ENCODE results near the gene BAMBI. TPM values are rescaled to one million over a fixed set of nuclear protein-coding genes. Genes with fewer than 3 reads are reported as not detected.

The BAMBI gene
- total RNA-seq, 2 donors from 2014 or later: 0.85 to 12.7 TPM

DNA sequence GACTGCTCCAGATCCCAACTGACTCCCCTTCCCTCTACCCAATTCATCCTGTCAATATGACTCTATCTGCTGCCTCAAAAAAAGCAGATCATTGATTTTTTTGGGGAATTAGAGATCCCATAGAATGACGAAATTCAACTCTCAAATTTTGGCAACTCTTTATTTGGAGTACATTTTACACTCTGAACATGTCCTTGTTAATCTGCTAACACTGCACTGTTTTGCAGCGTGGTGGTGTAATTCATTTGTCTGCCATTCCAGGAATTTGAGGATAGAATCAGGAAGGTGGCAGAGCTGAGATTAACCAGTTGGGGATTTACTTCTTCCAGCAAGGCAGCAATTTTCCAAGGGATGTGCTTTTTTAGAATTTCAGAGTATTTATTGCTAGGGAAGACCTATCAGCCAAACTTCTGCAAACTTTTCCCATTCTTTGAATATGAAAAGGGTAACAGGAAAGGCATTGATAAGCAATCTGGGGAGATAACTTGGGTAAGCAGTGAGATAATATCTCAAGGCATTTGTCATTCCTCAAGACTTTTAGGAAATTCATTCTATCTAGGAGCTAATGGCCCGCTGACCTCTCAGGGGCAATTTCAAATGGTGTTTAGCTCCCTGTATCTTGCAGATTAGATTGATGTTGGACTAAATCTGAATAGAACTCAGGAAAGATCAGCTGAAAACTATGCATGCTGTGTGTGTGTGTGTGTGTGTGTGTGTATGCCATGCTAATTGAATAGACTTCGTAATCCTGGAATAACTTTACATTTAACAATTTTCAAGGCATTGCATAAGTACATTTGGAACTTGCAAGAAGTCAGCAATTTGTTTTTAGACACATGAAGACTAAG, 9.7 kb downstream of the BAMBI start:
- intact Hi-C loops (cut with DNase I, micrococcal nuclease): no loop called here
- DNase-seq (no peak), ATAC-seq (no peak)

GRCh38 chr10:28687683-28688001, 10.3 kb downstream of the BAMBI start:
- DNase-seq (no peak), ATAC-seq (no peak)
- intact Hi-C loops (cut with DNase I, micrococcal nuclease): no loop called here

- no peak for ATAC-seq
- intact Hi-C loops (cut with DNase I, micrococcal nuclease): no loop called here
- DNase-seq: no peak
Measured at GRCh38 chr10:28690545-28690944, 13.2 kb downstream of the BAMBI start.

- no peak for ATAC-seq
- intact Hi-C loops (cut with DNase I, micrococcal nuclease): no loop called here
- no peak for DNase-seq
Measured at GRCh38 chr10:28691187-28691694, 13.9 kb downstream of the BAMBI start.

DNA sequence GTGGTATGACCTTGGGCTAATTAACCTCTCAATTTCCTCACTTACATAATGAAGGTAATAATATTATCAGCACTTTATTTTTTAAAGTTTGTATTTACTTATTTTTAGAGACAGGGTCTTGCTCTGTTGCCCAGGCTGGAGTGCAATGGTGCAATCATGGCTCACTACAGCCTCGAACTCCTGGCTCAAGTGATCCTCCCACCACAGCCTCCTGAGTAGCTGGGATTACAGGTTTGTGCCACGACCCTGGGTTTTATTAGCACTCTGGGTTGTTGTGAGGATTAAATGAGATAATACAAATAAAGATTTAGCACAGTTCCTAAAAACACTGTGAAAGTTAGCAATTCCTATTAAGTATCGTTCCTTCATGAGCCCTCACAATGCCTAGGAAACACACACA, 14.7 kb downstream of the BAMBI start:
- no peak for ATAC-seq
- DNase-seq: no peak
- intact Hi-C loops (cut with DNase I, micrococcal nuclease): no loop called here

GRCh38 chr10:28694530-28694929, 17.2 kb downstream of the BAMBI start:
- intact Hi-C loops (cut with DNase I, micrococcal nuclease): no loop called here

GRCh38 chr10:28698075-28698474, 20.8 kb downstream of the BAMBI start:
- DNase-seq: no peak
- intact Hi-C loops (cut with DNase I, micrococcal nuclease): no loop called here
- ATAC-seq: no peak

More at GRCh38 chr10:28694530-28694929, 17.2 kb downstream of the BAMBI start:
- DNase-seq (no peak), ATAC-seq (no peak)

DNA sequence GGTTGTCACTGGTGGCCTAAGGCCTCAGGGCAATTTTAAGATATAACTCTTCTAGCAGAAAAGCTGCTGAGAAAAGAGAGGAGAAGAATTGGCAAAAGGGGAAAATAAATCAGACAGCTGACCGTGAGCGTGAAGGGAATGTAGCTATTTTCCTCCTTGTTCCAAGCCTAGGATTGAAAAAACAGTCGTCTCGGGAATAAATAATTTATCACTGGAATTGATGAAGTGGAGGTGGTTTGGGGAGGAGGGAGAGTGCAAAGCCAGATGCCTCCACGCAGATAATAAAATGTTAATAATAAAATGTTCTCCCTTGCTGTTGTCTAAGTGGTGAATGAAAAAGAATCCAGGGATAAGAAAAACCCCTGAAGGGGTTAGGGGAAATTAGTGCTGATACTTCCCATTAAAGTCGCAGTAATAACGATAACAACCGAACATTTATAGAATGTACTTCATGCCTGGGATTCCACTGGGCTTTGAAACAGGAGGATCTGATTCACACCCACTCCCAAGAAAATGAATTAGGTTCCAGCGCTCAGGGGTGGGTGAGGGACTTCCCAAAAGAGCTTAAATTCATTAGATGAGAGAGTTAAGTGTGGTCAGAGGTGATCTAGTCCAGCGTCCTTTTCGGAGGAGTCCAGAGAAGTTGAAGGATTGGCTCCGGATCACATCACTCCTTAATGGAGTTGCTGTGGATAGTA, 27.3 kb downstream of the BAMBI start:
- intact Hi-C loops (cut with DNase I, micrococcal nuclease): no loop called here
- no peak for ATAC-seq
- DNase-seq: no peak

- ATAC-seq (no peak), DNase-seq (no peak)
- intact Hi-C loops (cut with DNase I, micrococcal nuclease): no loop called here
Measured at GRCh38 chr10:28705472-28705871, 28.2 kb downstream of the BAMBI start.

- no peak for ATAC-seq
- no peak for DNase-seq
- intact Hi-C loops (cut with DNase I, micrococcal nuclease): no loop called here
Measured at GRCh38 chr10:28709001-28709710, 31.8 kb downstream of the BAMBI start.

GRCh38 chr10:28710202-28710886, 33.0 kb downstream of the BAMBI start:
- intact Hi-C loops (cut with DNase I, micrococcal nuclease): no loop called here
- ATAC-seq (no peak), DNase-seq (no peak)

GRCh38 chr10:28711041-28711440, 33.7 kb downstream of the BAMBI start:
- intact Hi-C loops (cut with DNase I, micrococcal nuclease): no loop called here
- ATAC-seq (no peak), DNase-seq (no peak)

GRCh38 chr10:28711776-28712175, 34.5 kb downstream of the BAMBI start:
- no peak for DNase-seq
- no peak for ATAC-seq
- intact Hi-C loops (cut with DNase I, micrococcal nuclease): no loop called here

DNA sequence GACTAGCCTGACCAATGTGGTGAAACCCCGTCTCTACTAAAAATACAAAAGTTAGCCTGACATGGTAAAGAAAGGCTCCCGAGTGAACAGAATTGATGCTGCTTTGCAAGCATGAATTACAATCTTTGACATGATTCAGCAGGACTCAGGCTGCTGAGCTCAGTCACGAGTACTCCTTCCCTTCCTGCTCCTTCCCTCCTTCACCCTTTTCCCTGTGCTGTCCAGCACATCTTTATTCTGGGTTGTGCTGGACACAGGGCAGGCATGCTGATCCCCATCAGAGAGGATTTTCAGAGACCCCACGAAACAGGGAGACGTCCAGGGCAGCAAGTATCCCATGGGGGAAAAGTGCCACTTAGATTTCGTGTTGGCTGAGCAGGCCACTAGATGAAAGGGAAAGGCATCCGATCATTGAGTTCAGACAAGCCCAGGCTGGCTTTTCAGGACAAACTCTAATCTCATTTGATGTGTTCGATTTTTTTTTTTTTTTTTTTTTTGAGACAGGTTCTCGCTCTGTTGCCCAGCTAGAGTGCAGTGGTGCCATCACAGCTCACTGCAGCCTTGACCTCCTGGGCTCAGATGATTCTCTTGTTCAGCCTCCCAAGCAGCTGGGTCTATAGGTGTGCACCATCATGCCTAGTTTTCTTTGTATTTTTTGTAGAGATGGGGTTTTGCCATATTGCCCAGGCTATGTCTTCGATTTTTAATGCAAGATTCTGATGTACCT, 36.5 kb downstream of the BAMBI start:
- intact Hi-C loops (cut with DNase I, micrococcal nuclease): no loop called here
- no peak for ATAC-seq
- no peak for DNase-seq

DNA sequence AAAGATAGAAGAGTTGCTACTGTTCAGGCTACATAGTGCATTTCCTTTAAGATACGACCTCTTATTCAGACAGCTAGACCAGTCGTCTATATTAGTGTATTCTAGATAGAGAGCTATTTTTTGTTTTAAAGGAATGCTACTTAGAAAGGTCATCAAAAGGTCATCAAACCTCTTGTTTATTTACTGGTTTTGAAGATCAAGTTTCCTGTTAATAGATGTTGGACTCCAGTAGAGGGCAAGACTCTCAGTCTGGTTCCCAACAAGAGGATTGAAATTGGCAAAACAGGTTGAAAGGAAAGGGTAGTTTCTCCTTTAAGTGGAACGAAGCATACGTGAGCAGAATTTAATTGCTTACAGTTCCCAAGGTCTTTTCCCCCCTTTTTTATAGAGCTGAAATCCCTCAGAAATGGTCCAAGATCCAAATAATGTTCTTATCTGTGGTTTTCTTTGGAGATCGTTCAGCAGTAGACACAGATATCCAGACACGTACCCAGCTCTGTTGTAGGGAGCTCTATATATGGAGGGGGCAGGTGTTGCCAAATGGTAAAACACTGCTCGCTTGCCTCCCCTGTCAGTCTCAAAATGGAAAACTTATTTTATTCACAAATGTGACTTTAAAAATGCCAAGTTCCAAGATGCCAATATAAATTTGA, 37.2 kb downstream of the BAMBI start:
- DNase-seq (no peak), ATAC-seq (no peak)
- intact Hi-C loops (cut with DNase I, micrococcal nuclease): no loop called here

GRCh38 chr10:28715246-28715645, 37.9 kb downstream of the BAMBI start:
- no peak for ATAC-seq
- no peak for DNase-seq
- intact Hi-C loops (cut with DNase I, micrococcal nuclease): no loop called here

- ATAC-seq (no peak), DNase-seq (no peak)
- intact Hi-C loops (cut with DNase I, micrococcal nuclease): no loop called here
Measured at GRCh38 chr10:28715757-28716156, 38.4 kb downstream of the BAMBI start.

DNA sequence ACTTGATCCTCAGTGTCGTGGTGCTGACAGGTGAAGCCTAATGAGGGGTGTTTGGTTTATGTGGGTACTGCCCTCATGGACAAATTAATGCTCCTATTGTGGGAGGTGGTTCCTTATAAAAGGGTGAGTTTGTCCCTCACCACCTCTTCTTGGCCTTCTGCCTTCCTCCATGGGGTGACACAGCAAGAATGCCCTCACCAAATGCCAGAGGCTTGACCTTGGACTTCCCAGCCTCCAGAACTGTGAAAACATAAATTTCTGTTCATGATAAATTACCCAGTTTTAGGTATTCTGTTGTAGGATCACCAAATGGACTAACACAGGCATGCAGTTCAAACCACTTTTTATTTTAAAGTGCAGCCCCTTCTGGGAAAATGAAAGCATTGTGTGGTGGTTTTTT, 39.4 kb downstream of the BAMBI start:
- DNase-seq: no peak
- ATAC-seq: no peak
- intact Hi-C loops (cut with DNase I, micrococcal nuclease): no loop called here

All from left colon (tissue), 2 donors.